HG02973 (cell line): ENCODE measurements around the gene GPC6.

Experiments used
- ATAC-seq: cut with Tn5 transposase; IDR thresholded peaks from one replicate; pipeline ENCODE4 v1.9.1; 2021; ENCODE audit warnings: moderate library complexity; ENCODE audit not compliant: unreplicated experiment

The GPC6 gene

GRCh38 chr13:94014461-94014860, 787.9 kb downstream of the GPC6 start:
- ATAC-seq: no peak

DNA sequence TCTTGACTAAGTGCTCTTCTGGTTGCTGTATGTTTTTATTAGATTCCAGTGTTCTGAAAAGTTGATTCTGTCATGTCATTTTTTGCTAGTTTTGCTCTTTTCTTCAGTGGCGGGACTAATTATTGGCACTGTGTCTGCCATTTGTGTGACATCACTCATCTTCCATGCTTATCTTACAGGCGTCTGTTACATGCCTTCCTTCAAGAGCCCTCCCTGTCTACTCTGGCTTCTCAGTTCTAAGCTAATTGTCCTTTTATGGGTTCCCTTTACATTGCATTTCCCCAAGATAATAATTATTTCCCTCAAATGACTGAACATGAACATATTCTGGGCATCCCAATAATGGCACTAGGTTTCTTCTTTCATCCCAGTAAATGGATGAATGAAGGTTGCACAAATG, 793.8 kb downstream of the GPC6 start:
- no peak for ATAC-seq

- no peak for ATAC-seq
These were observed 794.2 kb downstream of the GPC6 start for GRCh38 chr13:94020833-94021232.

DNA sequence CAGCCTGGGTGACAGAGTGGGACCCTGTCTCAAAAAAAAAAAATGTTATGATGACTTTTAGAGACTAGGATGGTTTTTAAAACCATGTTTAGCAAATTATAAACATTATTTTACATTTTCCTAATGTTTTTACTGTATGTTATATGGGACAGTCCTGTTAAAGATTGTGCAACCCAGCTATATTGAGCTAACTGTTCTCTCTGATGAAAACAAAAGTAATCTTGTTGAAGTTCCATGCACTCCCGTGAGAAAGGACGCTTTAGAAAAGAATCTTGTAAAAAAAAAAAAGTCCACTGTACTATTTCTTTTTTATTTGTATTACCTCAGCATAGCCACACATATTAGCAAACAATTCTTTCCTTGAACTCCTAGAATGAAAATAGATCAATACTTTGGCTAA, 801.6 kb downstream of the GPC6 start:
- no peak for ATAC-seq

DNA sequence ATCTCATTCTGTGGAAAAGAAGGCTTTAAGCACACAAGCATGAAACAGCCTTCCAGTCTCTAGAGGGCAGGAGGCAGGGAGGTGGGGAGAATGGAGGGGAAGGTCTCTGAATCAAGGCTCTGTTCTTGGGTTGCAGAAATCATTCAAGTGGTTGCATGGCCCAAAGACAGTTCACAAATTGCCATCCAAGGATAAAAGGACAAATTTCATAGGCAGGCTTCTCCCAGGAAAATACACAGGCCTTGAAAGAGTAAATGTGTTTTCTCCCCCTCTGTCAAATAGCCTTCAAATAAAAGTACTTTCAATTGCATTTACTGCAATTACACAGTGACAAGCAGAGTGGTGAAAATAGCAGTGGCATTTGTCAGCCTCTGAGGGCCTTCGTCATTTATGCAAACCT, 802.0 kb downstream of the GPC6 start:
- no peak for ATAC-seq

DNA sequence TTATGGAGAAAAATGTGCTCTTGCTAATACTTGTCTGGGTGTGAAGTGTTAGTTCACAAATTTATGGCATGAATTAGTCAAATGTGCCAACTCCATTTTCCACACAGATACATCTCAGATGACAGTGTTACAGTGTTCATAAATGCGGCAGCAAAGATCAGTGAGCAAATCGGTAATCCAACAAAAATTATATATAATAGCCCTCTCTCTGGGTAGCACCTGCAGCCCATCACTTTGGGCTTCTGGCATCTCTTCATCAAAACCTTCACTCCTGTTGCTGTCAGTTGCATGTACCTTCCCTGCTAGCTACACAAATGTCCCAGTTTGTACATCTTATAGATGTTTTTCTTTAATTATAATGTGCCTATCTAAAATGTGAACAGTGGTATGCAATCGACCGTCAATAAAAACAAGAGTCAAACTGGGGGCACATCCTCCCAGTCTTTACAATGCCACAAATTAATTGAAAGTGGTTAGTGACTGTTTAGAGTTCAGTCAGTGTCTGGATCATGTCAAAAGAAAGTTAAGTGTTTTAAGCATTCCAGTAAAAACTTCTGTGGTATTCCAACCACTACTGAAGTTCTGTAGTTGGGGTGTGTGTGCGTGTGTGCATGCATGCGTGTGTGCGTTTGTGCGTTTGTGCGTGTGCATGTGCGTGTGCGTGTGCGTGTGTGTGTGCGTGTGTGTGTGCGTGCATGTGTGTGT, 804.0 kb downstream of the GPC6 start:
- ATAC-seq: no peak

DNA sequence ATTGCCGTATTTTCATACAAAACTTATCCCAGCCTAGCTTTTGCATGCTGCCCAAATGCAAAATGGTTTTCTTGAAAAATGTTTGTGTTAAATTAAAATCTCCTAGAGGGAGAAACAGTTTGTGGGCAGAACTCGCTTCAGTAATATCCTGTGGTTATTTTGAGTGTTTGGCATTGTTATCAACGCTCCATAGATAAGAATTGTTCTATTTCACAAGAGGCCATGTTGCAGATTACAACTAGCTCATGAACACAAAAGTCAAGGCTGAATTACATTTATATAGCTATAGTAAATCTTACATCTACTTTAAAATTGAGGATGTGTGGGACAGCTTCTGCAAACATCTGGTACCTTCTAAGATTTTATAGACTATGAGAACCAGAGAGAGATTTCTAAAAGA, 805.0 kb downstream of the GPC6 start:
- ATAC-seq: no peak

DNA sequence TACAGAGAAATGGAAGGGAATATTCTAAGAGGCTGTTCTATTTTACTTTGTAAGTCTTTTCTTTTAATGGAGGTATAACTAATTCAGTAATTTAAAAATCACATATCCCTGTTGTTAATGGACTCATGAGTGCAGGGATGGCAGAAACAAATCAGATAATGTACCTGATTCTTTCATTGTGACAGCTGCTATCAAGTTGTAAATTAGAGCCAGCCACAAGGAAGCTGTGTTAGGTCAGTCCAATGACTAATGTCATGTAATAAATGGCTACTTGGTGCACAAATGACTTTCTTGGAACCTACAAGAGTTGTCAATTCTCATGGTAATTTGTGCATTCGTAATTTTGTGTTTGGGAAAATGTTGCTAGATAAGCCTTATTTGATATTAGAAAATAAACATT, 806.5 kb downstream of the GPC6 start:
- no peak for ATAC-seq

DNA sequence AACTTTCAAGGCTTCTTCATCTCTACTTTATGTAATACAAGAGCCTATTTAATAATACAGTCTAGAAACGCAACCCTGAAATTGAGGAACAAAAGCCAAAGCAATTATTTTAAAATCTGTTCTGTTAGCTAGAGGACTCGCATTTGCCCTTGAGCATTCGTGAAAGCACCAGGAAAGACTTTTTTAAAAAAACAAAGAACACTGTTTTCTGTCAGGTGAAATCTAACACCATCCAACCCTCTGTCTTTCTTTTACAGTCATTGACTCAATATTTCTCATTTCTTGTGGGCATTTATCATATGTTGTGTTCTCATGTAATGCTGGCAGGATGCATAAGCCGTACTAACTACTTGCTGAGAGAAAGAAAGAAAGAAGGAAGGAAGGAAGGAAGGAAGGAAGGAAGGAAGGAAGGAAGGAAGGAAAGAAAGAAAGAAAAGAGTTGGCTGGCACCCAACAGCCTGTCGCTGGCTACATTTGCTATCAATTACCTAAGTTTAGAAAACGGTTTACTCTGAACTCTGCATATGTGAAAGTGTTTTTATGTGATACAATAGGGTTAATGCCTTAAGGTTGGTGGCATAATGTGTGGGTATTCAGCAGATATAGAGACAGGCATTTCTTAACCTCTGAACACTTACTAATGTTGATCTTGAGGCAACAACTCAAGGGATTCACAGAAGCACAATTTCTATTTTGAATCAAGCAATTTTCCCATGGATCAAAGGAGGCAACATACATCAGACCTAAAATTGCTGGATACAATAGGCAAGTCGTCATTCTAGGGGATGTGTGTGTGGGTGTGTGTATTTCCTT, 807.4 kb downstream of the GPC6 start:
- ATAC-seq: no peak

DNA sequence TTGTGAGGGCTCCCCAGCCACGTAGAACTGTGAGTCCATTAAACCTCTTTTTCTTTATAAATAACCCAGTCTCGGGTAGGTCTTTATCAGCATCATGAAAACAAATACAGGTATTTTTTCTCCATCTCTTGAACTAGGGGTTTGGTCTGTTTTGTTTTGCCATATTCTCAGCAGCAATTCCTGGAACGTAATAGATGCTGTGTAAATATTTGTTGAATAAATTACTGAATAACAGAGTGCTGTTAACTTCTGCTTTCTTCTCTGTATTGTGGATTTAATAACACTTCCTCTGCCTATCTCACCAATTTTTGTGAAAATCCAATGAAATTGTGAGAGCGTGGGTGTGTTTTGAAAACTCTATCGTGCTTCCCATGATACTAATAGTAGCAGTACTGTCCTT, 823.4 kb downstream of the GPC6 start:
- no peak for ATAC-seq

- no peak for ATAC-seq
These were observed 824.1 kb downstream of the GPC6 start for GRCh38 chr13:94050686-94051085.

DNA sequence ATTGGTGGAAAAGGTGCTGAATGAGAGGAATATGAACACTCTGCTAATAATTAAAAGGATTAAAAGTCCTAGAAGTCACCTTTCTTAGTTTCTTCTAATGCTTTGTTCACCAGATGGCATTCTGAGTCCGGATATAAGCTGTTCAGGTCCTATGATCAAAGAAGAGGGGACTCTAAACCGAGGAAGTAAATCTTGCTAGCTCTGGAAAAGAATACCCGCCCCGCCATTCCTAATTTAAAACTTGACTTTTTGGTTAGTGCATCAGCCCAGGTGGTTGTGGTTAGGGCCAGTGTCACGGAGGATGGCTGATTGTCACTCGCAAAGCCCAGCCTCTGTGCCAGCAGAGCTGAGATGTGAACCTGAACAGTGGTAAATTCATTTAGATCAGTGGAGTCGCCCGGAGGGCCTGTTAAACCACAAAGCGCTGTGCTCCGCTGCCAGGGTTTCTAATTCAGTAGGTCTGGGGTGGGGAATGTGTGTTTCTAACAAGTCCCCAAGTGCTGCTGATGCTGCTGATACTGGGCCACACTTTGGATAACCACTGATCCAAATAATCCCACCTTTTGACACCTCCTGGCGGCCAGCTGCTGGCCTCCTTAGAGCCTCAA, 827.5 kb downstream of the GPC6 start:
- ATAC-seq: no peak

DNA sequence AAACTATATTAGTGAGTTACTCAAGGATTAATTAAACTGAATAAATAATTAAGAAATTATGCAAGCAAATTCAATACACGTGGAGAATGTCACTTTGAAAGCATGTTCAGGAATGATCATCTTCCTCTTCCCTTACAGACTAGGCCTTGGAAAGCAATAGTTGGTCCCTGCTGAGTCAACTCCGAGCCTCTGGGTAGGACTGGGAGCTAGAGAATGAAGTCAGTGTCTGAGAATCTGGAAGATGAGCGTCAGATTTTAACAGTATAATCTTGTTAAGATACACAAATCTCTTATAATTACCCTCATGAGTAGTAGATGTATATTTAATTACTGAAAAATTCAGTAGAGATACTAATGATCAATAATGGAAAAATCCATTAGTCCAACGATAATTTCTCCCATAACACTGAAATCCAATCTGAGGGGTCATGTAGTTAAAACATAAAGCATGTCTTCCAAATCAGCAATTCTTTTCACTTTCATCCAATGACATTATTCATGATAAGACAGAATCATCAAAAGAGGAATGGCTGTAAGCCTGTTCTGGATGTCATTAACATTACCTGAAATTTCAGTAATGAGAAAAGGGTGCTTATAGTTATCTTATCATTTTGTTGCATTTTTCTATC, 829.9 kb downstream of the GPC6 start:
- no peak for ATAC-seq

DNA sequence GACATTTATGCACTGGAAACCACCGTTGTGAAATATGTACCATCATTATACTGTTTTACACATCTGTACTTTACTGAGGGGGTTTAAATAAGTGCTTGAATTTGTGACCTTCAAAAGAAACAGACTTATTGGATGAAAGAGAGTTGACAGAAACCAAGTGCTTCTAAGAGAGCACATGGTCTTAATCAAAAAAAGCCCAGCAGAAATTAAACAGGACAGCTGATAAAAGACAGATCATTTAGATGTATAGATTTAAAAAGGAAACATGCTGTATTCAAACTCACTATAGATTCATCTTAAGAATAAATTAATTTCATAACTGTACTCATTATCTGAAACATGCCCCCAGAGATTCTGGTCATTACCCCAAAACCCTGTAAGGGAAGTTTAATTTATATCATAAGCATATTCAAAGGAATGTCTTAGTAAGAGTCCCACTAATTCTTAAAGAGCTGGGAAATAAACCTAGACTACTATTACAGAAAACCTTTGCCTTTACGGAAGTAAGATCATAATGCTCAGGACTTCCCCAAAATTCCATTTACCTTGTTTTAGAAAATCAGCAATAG, 831.1 kb downstream of the GPC6 start:
- no peak for ATAC-seq

GRCh38 chr13:94058821-94059360, 832.3 kb downstream of the GPC6 start:
- ATAC-seq: no peak

- ATAC-seq: no peak
These were observed 834.7 kb downstream of the GPC6 start for GRCh38 chr13:94061301-94061700.

- ATAC-seq: no peak
These were observed 836.5 kb downstream of the GPC6 start for GRCh38 chr13:94063096-94063495.

- no peak for ATAC-seq
These were observed 837.2 kb downstream of the GPC6 start for GRCh38 chr13:94063848-94064247.

GRCh38 chr13:94065741-94066140, 839.1 kb downstream of the GPC6 start:
- no peak for ATAC-seq

GRCh38 chr13:94073007-94073744, 846.6 kb downstream of the GPC6 start:
- no peak for ATAC-seq
